Upper lobe of left lung (tissue), 4 donors: ENCODE results near the gene IPO11.

Experiments
- POLR2A ChIP-seq, 4 donors: fragments of 450-650 bp; IDR thresholded peaks; one replicate each; pipeline ENCODE4 v1.5.1; 2016 to 2017; ENCODE audit warnings: antibody characterized with exemption in 4 of 4, mild to moderate bottlenecking in 2 of 4
- TF ChIP-seq, protein P1 (sequence below), 6 experiments: fragments of 450-650 bp in 4 of 6; fragments of 200-600 bp in 2 of 6; sonication (generic) in 2 of 6; IDR thresholded peaks; one replicate each; pipeline ENCODE4 v1.5.1; 2016 to 2019; ENCODE audit warnings: antibody characterized with exemption in 6 of 6

DNA sequence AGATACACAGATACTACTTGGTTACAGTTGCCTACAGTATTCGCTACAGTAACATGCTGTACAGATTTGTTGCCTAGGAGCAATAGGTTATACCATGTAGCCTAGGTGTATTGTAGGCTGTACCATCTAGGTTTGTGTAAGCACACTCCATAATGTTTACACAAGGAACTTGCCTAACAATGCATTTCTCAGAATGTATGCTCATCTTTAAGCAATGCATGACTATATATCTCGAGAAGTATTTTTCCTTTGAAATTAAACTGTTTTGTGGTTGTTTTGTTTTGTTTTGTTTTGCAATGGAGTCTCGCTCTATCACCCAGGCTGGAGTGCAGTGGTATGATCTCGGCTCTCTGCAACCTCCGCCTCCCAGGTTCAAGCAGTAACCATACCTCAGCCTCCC is 191.4 kb downstream of the IPO11 start:
- TF ChIP-seq, protein P1, sequence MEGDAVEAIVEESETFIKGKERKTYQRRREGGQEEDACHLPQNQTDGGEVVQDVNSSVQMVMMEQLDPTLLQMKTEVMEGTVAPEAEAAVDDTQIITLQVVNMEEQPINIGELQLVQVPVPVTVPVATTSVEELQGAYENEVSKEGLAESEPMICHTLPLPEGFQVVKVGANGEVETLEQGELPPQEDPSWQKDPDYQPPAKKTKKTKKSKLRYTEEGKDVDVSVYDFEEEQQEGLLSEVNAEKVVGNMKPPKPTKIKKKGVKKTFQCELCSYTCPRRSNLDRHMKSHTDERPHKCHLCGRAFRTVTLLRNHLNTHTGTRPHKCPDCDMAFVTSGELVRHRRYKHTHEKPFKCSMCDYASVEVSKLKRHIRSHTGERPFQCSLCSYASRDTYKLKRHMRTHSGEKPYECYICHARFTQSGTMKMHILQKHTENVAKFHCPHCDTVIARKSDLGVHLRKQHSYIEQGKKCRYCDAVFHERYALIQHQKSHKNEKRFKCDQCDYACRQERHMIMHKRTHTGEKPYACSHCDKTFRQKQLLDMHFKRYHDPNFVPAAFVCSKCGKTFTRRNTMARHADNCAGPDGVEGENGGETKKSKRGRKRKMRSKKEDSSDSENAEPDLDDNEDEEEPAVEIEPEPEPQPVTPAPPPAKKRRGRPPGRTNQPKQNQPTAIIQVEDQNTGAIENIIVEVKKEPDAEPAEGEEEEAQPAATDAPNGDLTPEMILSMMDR (IDR thresholded peaks at IDR 0.05), result no peak
- TF ChIP-seq POLR2A (IDR thresholded peaks at IDR 0.05), result no peak
